Measurements from ENCODE around the gene AQP12B.

AQP12B gene

GRCh38 chr2:240640939-240641338, 41.7 kb downstream of the AQP12B start:
- Histone ChIP-seq H3K27ac (no peak overlapping the region), H3K4me3 (ENCODE audit: low read depth, low read length) (no peak overlapping the region), H3K36me3 (replicated peaks) (no peaks in the 10 kb centered on the region), H3K27me3 (replicated peaks) (peaks cover 2% of the 10 kb centered on the region)
- in situ Hi-C loops (cut with HindIII; ENCODE audit: low pct_ligation_motif_present, low sequenced_read_pairs), result no loop called here
- TF ChIP-seq CTCF (IDR thresholded peaks at IDR 0.05; ENCODE audit: low read depth, low read length, missing control alignments), result peak; percentile 57
- DNase-seq, result no peak

GRCh38 chr2:240639566-240639965, 43.1 kb downstream of the AQP12B start:
- no peak overlapping the region for H3K4me3 ChIP-seq (ENCODE audit: low read depth, low read length)
- no peaks in the 10 kb centered on the region for H3K36me3 ChIP-seq (replicated peaks)
- in situ Hi-C loops (cut with HindIII; ENCODE audit: low pct_ligation_motif_present, low sequenced_read_pairs), result no loop called here
- DNase-seq, result no peak
- TF ChIP-seq CTCF (IDR thresholded peaks at IDR 0.05; ENCODE audit: low read depth, low read length, missing control alignments), result no peak
- H3K27ac ChIP-seq, result no peak overlapping the region
- no peaks in the 10 kb centered on the region for H3K27me3 ChIP-seq (replicated peaks)

DNA sequence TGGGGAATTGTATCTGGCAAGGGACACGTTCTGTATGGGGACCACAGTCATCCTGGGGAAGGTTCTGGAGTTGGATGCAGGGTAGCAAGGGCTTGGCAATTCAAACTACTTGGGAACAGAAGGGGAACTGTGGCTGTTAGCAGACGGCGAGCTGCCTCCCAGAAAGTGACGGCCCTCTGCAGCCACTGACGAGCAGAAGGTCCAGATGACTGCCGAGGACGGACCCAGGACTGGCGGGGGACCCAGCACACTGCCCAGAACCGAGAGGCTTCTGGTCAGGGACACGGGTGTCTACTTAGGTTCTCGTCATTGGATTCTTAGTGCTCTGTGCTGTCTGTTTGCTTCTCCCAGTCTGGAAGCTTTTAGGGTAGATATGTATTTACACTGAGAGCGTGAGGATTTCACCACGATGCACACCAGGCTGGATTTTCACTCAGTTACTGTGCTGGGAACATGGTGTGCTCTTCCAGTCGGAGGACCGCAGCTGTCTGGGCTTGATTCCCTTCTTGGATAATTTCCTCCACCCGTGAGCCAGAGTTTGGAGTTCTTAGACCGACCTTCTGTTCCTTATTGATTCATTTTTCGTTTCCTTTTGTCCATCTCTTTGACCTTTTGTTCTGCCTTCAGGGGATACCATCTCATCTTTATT, 44.0 kb downstream of the AQP12B start:
- in situ Hi-C loops (cut with HindIII; ENCODE audit: low pct_ligation_motif_present, low sequenced_read_pairs), result no loop called here
- Histone ChIP-seq H3K27me3 (replicated peaks) (no peaks in the 10 kb centered on the region), H3K27ac (no peak overlapping the region), H3K4me3 (ENCODE audit: low read depth, low read length) (no peak overlapping the region), H3K36me3 (replicated peaks) (no peaks in the 10 kb centered on the region)
- no peak for DNase-seq
- no peak for TF ChIP-seq CTCF (IDR thresholded peaks at IDR 0.05; ENCODE audit: low read depth, low read length, missing control alignments)

GRCh38 chr2:240637901-240638345, 44.8 kb downstream of the AQP12B start:
- Histone ChIP-seq H3K27ac (no peak overlapping the region), H3K27me3 (replicated peaks) (no peaks in the 10 kb centered on the region), H3K36me3 (replicated peaks) (no peaks in the 10 kb centered on the region), H3K4me3 (ENCODE audit: low read depth, low read length) (no peak overlapping the region)
- TF ChIP-seq CTCF (IDR thresholded peaks at IDR 0.05; ENCODE audit: low read depth, low read length, missing control alignments), result no peak
- no peak for DNase-seq
- in situ Hi-C loops (cut with HindIII; ENCODE audit: low pct_ligation_motif_present, low sequenced_read_pairs), result no loop called here

GRCh38 chr2:240637116-240637900, 45.4 kb downstream of the AQP12B start:
- Histone ChIP-seq H3K27me3 (replicated peaks) (no peaks in the 10 kb centered on the region), H3K4me3 (ENCODE audit: low read depth, low read length) (no peak overlapping the region), H3K36me3 (replicated peaks) (no peaks in the 10 kb centered on the region), H3K27ac (no peak overlapping the region)
- TF ChIP-seq CTCF (IDR thresholded peaks at IDR 0.05; ENCODE audit: low read depth, low read length, missing control alignments), result no peak
- in situ Hi-C loops (cut with HindIII; ENCODE audit: low pct_ligation_motif_present, low sequenced_read_pairs), result no loop called here
- no peak for DNase-seq
